Spleen (tissue), 7 donors: ENCODE data around the gene ZYX.

ENCODE experiments used
- CTCF ChIP-seq, 11 experiments: fragments of 200-600 bp in 7 of 11; fragments of 450-650 bp in 4 of 11; sonication (generic) in 4 of 11; IDR thresholded peaks in 8 of 11; conservative IDR thresholded peaks in 3 of 11; 1 replicate in 7 of 11; 2 replicates in 4 of 11; pipeline versions ENCODE4 v1.4.0 to v1.8.0; 2016 to 2021; ENCODE audit warnings: antibody characterized with exemption in 11 of 11, inconsistent platforms in 4 of 11, mild to moderate bottlenecking in 1 of 11
- POLR2A ChIP-seq, 3 donors: fragments of 450-650 bp; IDR thresholded peaks; one replicate each; pipeline ENCODE4 v1.5.1; 2017; ENCODE audit warnings: antibody characterized with exemption in 3 of 3, mild to moderate bottlenecking in 1 of 3
- donor health status: DM: no; HTN: no; CAD: no; lungs with moderate emphysema.
- donor health status: DM: no; HTN: no; CAD: no.
- donor health status: DM: no; HTN: no; CAD: no.

- TF ChIP-seq POLR2A (IDR thresholded peaks at IDR 0.05) = no peak
- no peak for TF ChIP-seq CTCF (IDR thresholded peaks at IDR 0.05 in 8 of 11, conservative IDR thresholded peaks at IDR 0.05 in 3 of 11)
These were observed 35.1 kb upstream of the ZYX start for GRCh38 chr7:143346018-143346417.
